SK-N-SH treated with all-trans-retinoic acid at 6 μM for 48 hours (cell line): ENCODE data around the gene PMFBP1.

Experiments used
- ATAC-seq: fragments of 200-7000 bp; cut with Tn5 transposase; 3 replicates; pipeline ENCODE4 v1.9.1; 2020; ENCODE audit warnings: mild to moderate bottlenecking, moderate library complexity
- ARNTL ChIP-seq: fragments of 450-650 bp; formaldehyde crosslinking; IDR thresholded peaks from 2 replicates; pipeline ENCODE4 v1.5.0; 2020; ENCODE audit warnings: low read depth, mild to moderate bottlenecking, moderate library complexity, borderline replicate concordance
- BACH2 ChIP-seq: fragments of 250-450 bp; sonication (Bioruptor Pico); IDR thresholded peaks from 2 replicates; pipeline ENCODE4 v1.9.0; 2021; ENCODE audit warnings: mild to moderate bottlenecking, borderline replicate concordance
- CSDC2 ChIP-seq: fragments of 250-450 bp; sonication (Bioruptor Pico); IDR thresholded peaks from 2 replicates; pipeline ENCODE4 v1.5.0; 2020; ENCODE audit warnings: mild to moderate bottlenecking, moderate library complexity
- ESRRG ChIP-seq: fragments of 250-450 bp; sonication (Bioruptor Pico); IDR thresholded peaks from 2 replicates; pipeline ENCODE4 v1.6.1; 2021; ENCODE audit warnings: mild to moderate bottlenecking
- GLIS3 ChIP-seq: fragments of 250-450 bp; sonication (Bioruptor Pico); IDR thresholded peaks from 2 replicates; pipeline ENCODE4 v1.5.0; 2020; ENCODE audit warnings: mild to moderate bottlenecking, moderate library complexity
- ISL1 ChIP-seq: fragments of 250-450 bp; sonication (Bioruptor Pico); IDR thresholded peaks from 2 replicates; pipeline ENCODE4 v2.1.2; 2022; ENCODE audit warnings: mild to moderate bottlenecking, moderate library complexity
- OSR1 ChIP-seq: fragments of 250-450 bp; sonication (Bioruptor Pico); IDR thresholded peaks from 2 replicates; pipeline ENCODE4 v1.8.0; 2022; ENCODE audit warnings: moderate library complexity, mild to moderate bottlenecking, inconsistent platforms
- PPARA ChIP-seq: fragments of 250-450 bp; sonication (Bioruptor Pico); IDR thresholded peaks from 2 replicates; pipeline ENCODE4 v1.5.0; 2020; ENCODE audit warnings: mild to moderate bottlenecking, borderline replicate concordance
- RARB ChIP-seq: fragments of 250-450 bp; sonication (Bioruptor Pico); IDR thresholded peaks from 2 replicates; pipeline ENCODE4 v1.8.0; 2021; ENCODE audit warnings: mild to moderate bottlenecking, moderate library complexity
- SNAI2 ChIP-seq: fragments of 250-450 bp; sonication (Bioruptor Pico); IDR thresholded peaks from 2 replicates; pipeline ENCODE4 v1.5.0; 2020; ENCODE audit warnings: mild to moderate bottlenecking, moderate library complexity
- TCF4 ChIP-seq: fragments of 250-450 bp; sonication (Bioruptor Pico); IDR thresholded peaks from 2 replicates; pipeline ENCODE4 v1.8.0; 2021; ENCODE audit warnings: mild to moderate bottlenecking, moderate library complexity, borderline replicate concordance
- TOX ChIP-seq: fragments of 250-450 bp; sonication (Bioruptor Pico); IDR thresholded peaks from 2 replicates; pipeline ENCODE4 v1.8.0; 2021; ENCODE audit warnings: mild to moderate bottlenecking, moderate library complexity, borderline replicate concordance
- ZC3H10 ChIP-seq: fragments of 250-450 bp; sonication (Bioruptor Pico); IDR thresholded peaks from 2 replicates; pipeline ENCODE4 v1.5.1; 2021; ENCODE audit warnings: mild to moderate bottlenecking, moderate library complexity
- ZFP3 ChIP-seq: fragments of 250-450 bp; sonication (Bioruptor Pico); IDR thresholded peaks from 2 replicates; pipeline ENCODE4 v1.5.0; 2020; ENCODE audit warnings: mild to moderate bottlenecking, moderate library complexity
- ZFP30 ChIP-seq: fragments of 450-650 bp; formaldehyde crosslinking; IDR thresholded peaks from 2 replicates; pipeline ENCODE4 v1.5.0; 2022; ENCODE audit warnings: mild to moderate bottlenecking, moderate library complexity
- ZNF565 ChIP-seq: fragments of 450-650 bp; formaldehyde crosslinking; conservative IDR thresholded peaks from 2 replicates; pipeline ENCODE4 v1.5.0; 2020; ENCODE audit warnings: low read depth, mild to moderate bottlenecking, moderate library complexity
- ZNF70 ChIP-seq: fragments of 450-650 bp; formaldehyde crosslinking; IDR thresholded peaks from 2 replicates; pipeline ENCODE4 v1.5.0; 2020; ENCODE audit warnings: mild to moderate bottlenecking, moderate library complexity
- ZNF8 ChIP-seq: fragments of 450-650 bp; formaldehyde crosslinking; IDR thresholded peaks from 2 replicates; pipeline ENCODE4 v1.5.0; 2020; ENCODE audit warnings: mild to moderate bottlenecking, moderate library complexity
- TF ChIP-seq, protein P1 (sequence below): fragments of 250-450 bp; sonication (Bioruptor Pico); IDR thresholded peaks from 2 replicates; pipeline ENCODE4 v1.5.1; 2021; ENCODE audit warnings: mild to moderate bottlenecking, moderate library complexity
- TF ChIP-seq, protein P2 (sequence below): fragments of 250-450 bp; sonication (Bioruptor Pico); IDR thresholded peaks from 2 replicates; pipeline ENCODE4 v1.5.1; 2020; ENCODE audit warnings: low read depth, mild to moderate bottlenecking, moderate library complexity
- TF ChIP-seq, protein P3 (sequence below): fragments of 250-450 bp; sonication (Bioruptor Pico); IDR thresholded peaks from 2 replicates; pipeline ENCODE4 v1.8.0; 2020; ENCODE audit warnings: mild to moderate bottlenecking, moderate library complexity, borderline replicate concordance
- TF ChIP-seq, protein P4 (sequence below): fragments of 250-450 bp; sonication (Bioruptor Pico); IDR thresholded peaks from 2 replicates; pipeline ENCODE4 v1.8.0; 2021; ENCODE audit warnings: low read depth, mild to moderate bottlenecking, moderate library complexity, borderline replicate concordance

Gene PMFBP1

DNA sequence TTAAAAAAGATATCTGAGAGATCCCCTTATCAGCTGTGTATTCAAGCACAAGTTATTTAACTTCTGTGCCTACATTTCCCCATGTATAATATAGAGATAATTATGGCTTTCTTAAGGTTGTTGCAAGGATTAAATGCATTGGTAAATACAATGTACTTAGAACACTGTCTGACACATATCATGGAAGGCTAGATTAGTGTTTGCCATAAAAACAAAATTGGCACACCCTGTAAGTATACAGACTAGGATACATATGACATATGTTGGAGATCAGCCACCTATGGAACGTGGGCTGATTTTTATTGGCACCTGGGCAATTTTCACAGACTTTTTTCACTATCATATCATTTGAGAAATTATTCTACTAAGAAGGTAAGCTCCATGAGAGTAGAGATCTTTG, 2.2 kb downstream of the PMFBP1 start:
- TF ChIP-seq, protein P1, sequence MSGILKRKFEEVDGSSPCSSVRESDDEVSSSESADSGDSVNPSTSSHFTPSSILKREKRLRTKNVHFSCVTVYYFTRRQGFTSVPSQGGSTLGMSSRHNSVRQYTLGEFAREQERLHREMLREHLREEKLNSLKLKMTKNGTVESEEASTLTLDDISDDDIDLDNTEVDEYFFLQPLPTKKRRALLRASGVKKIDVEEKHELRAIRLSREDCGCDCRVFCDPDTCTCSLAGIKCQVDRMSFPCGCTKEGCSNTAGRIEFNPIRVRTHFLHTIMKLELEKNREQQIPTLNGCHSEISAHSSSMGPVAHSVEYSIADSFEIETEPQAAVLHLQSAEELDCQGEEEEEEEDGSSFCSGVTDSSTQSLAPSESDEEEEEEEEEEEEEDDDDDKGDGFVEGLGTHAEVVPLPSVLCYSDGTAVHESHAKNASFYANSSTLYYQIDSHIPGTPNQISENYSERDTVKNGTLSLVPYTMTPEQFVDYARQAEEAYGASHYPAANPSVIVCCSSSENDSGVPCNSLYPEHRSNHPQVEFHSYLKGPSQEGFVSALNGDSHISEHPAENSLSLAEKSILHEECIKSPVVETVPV (CRISPR knock-in tag) = no peak
- no peak for TF ChIP-seq ESRRG
- TF ChIP-seq OSR1 (CRISPR knock-in tag) = no peak
- TF ChIP-seq, protein P2, sequence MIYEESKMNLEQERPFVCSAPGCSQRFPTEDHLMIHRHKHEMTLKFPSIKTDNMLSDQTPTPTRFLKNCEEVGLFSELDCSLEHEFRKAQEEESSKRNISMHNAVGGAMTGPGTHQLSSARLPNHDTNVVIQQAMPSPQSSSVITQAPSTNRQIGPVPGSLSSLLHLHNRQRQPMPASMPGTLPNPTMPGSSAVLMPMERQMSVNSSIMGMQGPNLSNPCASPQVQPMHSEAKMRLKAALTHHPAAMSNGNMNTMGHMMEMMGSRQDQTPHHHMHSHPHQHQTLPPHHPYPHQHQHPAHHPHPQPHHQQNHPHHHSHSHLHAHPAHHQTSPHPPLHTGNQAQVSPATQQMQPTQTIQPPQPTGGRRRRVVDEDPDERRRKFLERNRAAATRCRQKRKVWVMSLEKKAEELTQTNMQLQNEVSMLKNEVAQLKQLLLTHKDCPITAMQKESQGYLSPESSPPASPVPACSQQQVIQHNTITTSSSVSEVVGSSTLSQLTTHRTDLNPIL = no peak
- TF ChIP-seq ZFP3 = no peak
- no peak for TF ChIP-seq CSDC2 (CRISPR knock-in tag)
- no peak for ATAC-seq

DNA sequence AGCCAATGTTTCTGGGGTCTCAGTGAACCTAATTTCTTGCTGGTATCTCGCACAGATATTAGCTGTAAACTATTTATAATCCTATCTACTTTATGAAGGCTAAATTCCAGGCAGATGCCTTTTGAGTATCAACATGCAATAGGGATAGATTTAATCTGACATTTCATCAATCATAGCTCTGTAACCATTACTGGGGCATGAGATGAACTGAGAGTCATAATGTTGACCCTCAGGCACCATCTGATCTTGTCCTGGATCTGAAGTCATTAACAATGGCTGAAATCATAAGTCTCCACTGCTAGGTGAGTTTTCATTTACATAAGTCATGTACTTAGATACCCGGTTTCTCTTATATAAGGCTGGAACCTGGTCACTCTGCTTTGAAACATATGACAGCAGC, 3.6 kb downstream of the PMFBP1 start:
- TF ChIP-seq, protein P3, sequence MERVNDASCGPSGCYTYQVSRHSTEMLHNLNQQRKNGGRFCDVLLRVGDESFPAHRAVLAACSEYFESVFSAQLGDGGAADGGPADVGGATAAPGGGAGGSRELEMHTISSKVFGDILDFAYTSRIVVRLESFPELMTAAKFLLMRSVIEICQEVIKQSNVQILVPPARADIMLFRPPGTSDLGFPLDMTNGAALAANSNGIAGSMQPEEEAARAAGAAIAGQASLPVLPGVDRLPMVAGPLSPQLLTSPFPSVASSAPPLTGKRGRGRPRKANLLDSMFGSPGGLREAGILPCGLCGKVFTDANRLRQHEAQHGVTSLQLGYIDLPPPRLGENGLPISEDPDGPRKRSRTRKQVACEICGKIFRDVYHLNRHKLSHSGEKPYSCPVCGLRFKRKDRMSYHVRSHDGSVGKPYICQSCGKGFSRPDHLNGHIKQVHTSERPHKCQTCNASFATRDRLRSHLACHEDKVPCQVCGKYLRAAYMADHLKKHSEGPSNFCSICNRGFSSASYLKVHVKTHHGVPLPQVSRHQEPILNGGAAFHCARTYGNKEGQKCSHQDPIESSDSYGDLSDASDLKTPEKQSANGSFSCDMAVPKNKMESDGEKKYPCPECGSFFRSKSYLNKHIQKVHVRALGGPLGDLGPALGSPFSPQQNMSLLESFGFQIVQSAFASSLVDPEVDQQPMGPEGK (CRISPR knock-in tag) = no peak
- TF ChIP-seq ARNTL (CRISPR knock-in tag) (no peak), RARB (CRISPR knock-in tag) (no peak), SNAI2 (CRISPR knock-in tag) (no peak), PPARA (CRISPR knock-in tag) (no peak), ESRRG (no peak)
- ATAC-seq = no peak

DNA sequence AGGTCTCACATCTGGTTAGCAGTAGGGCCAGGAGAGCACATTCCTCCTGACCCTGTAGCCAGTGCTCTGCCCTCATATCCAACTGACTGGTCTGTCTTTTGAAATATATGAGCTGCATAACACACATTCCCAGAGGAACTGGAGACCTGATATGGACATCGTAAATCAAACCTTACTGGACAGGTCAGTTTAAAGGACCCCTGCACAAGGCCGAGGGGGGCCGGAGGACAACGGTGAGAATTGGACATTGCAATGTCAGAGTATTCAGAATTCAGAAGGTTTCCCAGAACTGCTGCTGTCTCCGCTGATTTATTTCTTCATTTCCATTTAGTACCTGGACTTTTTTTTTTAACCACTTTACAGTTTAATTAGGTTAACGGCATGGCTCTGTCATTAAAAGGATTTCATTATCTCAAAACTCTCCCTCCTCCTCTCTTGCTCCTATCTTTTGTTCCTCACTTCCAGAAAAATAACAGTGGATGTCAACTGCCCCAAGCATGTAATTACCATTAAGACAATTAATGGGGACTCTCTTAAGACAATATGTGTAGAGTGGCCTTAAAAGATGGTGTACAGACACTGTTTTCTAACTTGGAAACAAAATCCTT, 4.9 kb downstream of the PMFBP1 start:
- TF ChIP-seq BACH2 (no peak), PPARA (CRISPR knock-in tag) (no peak), ZNF565 (no peak), GLIS3 (CRISPR knock-in tag) (no peak), TOX (CRISPR knock-in tag) (no peak), RARB (CRISPR knock-in tag) (no peak), CSDC2 (CRISPR knock-in tag) (no peak), ZNF70 (CRISPR knock-in tag) (no peak)
- TF ChIP-seq, protein P4, sequence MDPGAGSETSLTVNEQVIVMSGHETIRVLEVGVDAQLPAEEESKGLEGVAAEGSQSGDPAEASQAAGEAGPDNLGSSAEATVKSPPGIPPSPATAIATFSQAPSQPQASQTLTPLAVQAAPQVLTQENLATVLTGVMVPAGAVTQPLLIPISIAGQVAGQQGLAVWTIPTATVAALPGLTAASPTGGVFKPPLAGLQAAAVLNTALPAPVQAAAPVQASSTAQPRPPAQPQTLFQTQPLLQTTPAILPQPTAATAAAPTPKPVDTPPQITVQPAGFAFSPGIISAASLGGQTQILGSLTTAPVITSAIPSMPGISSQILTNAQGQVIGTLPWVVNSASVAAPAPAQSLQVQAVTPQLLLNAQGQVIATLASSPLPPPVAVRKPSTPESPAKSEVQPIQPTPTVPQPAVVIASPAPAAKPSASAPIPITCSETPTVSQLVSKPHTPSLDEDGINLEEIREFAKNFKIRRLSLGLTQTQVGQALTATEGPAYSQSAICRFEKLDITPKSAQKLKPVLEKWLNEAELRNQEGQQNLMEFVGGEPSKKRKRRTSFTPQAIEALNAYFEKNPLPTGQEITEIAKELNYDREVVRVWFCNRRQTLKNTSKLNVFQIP = no peak
- TF ChIP-seq, protein P1 (CRISPR knock-in tag) = no peak
- TF ChIP-seq, all 23 proteins: peak for 0
- ATAC-seq = no peak

DNA sequence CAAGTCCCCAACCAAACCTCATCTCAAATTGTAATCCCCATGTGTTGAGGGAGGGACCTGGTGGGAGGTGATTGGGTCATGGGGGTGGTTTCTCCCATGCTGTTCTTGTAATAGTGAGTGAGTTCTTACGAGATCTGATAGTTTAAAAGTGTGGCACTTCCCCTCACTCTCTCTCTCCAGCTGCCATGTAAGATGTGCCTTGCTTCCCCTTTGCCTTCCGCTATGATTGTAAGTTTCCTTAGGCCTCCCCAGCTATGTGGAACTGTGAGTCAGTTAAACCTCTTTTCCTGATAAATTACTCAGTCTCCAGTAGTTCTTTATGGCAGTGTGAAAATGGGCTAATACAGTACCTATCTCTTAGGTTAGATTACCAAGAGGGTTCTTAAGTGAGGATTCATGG, 5.8 kb downstream of the PMFBP1 start:
- no peak for ATAC-seq
- TF ChIP-seq CSDC2 (CRISPR knock-in tag) = no peak
- no peak for TF ChIP-seq TOX (CRISPR knock-in tag)
- TF ChIP-seq TCF4 (CRISPR knock-in tag) = no peak
- no peak for TF ChIP-seq BACH2
- TF ChIP-seq, protein P3 (CRISPR knock-in tag) = no peak
- TF ChIP-seq, protein P4 = no peak
- TF ChIP-seq ARNTL (CRISPR knock-in tag) = no peak
- no peak for TF ChIP-seq ZC3H10 (CRISPR knock-in tag)
- no peak for TF ChIP-seq ZNF8 (CRISPR knock-in tag)
- TF ChIP-seq ZNF70 (CRISPR knock-in tag) = no peak
- TF ChIP-seq ZFP30 (CRISPR knock-in tag) = no peak
- no peak for TF ChIP-seq GLIS3 (CRISPR knock-in tag)
- TF ChIP-seq ISL1 (CRISPR knock-in tag) = no peak
- no peak for TF ChIP-seq RARB (CRISPR knock-in tag)
- TF ChIP-seq, protein P2 = no peak
